NCI-H2171 treated with DMSO at 0.1 percent for 48 hours (cell line): ENCODE measurements around the gene MDGA2.

ENCODE experiments used
- DNase-seq: peaks from one replicate; lab custom pipeline; 2025; lab: John Stamatoyannopoulos, UW

Gene MDGA2

GRCh38 chr14:47619392-47619791 lies 56.0 kb downstream of the MDGA2 start:
- DNase-seq, result no peak

GRCh38 chr14:47606566-47606965 lies 68.8 kb downstream of the MDGA2 start:
- no peak for DNase-seq

GRCh38 chr14:47596860-47597259 lies 78.5 kb downstream of the MDGA2 start:
- no peak for DNase-seq

- DNase-seq, result no peak
Measured at GRCh38 chr14:47596232-47596631, 79.2 kb downstream of the MDGA2 start.

- no peak for DNase-seq
Measured at GRCh38 chr14:47595552-47595951, 79.9 kb downstream of the MDGA2 start.

- no peak for DNase-seq
Measured at GRCh38 chr14:47590767-47591495, 84.5 kb downstream of the MDGA2 start.

GRCh38 chr14:47585447-47585846 lies 90.0 kb downstream of the MDGA2 start:
- no peak for DNase-seq

GRCh38 chr14:47567273-47567672 lies 108.1 kb downstream of the MDGA2 start:
- no peak for DNase-seq

- no peak for DNase-seq
Measured at GRCh38 chr14:47557894-47558293, 117.5 kb downstream of the MDGA2 start.

GRCh38 chr14:47555333-47555732 lies 120.1 kb downstream of the MDGA2 start:
- no peak for DNase-seq

GRCh38 chr14:47549886-47550285 lies 125.5 kb downstream of the MDGA2 start:
- DNase-seq, result no peak

GRCh38 chr14:47543459-47543858 lies 131.9 kb downstream of the MDGA2 start:
- no peak for DNase-seq

- DNase-seq, result no peak
Measured at GRCh38 chr14:47541662-47542061, 133.7 kb downstream of the MDGA2 start.

- DNase-seq, result no peak
Measured at GRCh38 chr14:47539031-47539461, 136.4 kb downstream of the MDGA2 start.

GRCh38 chr14:47536341-47536740 lies 139.1 kb downstream of the MDGA2 start:
- DNase-seq, result no peak

GRCh38 chr14:47526591-47527244 lies 148.7 kb downstream of the MDGA2 start:
- DNase-seq, result no peak

- DNase-seq, result no peak
Measured at GRCh38 chr14:47524524-47524923, 150.9 kb downstream of the MDGA2 start.

GRCh38 chr14:47520382-47520781 lies 155.0 kb downstream of the MDGA2 start:
- no peak for DNase-seq

GRCh38 chr14:47511829-47512228 lies 163.6 kb downstream of the MDGA2 start:
- no peak for DNase-seq

GRCh38 chr14:47509957-47510356 lies 165.4 kb downstream of the MDGA2 start:
- no peak for DNase-seq

GRCh38 chr14:47507861-47508260 lies 167.5 kb downstream of the MDGA2 start:
- DNase-seq, result no peak

GRCh38 chr14:47500369-47500768 lies 175.0 kb downstream of the MDGA2 start:
- DNase-seq, result no peak

GRCh38 chr14:47490766-47491165 lies 184.6 kb downstream of the MDGA2 start:
- no peak for DNase-seq

GRCh38 chr14:47490353-47490752 lies 185.1 kb downstream of the MDGA2 start:
- DNase-seq, result no peak
